Measurements from ENCODE around the gene XPA. TPM values are rescaled to one million over a fixed set of nuclear protein-coding genes. Genes with fewer than 3 reads are reported as not detected.
A peak's percentile ranks its signal among the peaks of the same experiment; 100 is the strongest.

Gene XPA
- total and polyA plus RNA-seq, 8 donors: 9.2 to 36.1 (median 31.8) TPM

DNA sequence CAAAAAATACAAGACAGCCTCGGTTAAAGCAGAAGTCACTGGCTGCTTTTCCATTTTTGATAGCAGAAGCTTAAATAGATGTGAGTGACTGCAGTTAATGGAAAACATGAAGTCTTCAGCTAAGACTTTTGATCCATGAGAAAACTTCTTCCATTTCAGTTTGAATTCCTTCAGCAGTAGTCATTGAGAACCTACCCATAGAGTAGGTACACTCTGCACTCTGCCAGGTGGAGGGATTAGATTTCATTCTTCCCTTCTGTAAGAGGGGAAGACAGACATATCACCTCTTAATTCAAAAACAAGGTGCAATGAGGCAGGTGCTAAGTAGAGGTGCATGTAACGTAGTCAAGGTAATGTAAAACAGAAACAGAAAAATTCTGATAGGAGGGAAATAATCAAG lies 26.7 kb upstream of the XPA start:
- peaks cover 0 to 30% of the 10 kb centered on the region in 2 donors for H3K27me3 ChIP-seq
- no peak overlapping the region for H3K4me3 ChIP-seq
- no peaks in the 10 kb centered on the region for H3K4me1 ChIP-seq
- H3K36me3 ChIP-seq: no peaks in the 10 kb centered on the region
- intact Hi-C loops (cut with DNase I): no loop called here
- DNase-seq: no peak
- ATAC-seq: no peak
- no peaks in the 10 kb centered on the region for H3K9me3 ChIP-seq
- no peak overlapping the region for H3K27ac ChIP-seq
- TF ChIP-seq, protein P1, sequence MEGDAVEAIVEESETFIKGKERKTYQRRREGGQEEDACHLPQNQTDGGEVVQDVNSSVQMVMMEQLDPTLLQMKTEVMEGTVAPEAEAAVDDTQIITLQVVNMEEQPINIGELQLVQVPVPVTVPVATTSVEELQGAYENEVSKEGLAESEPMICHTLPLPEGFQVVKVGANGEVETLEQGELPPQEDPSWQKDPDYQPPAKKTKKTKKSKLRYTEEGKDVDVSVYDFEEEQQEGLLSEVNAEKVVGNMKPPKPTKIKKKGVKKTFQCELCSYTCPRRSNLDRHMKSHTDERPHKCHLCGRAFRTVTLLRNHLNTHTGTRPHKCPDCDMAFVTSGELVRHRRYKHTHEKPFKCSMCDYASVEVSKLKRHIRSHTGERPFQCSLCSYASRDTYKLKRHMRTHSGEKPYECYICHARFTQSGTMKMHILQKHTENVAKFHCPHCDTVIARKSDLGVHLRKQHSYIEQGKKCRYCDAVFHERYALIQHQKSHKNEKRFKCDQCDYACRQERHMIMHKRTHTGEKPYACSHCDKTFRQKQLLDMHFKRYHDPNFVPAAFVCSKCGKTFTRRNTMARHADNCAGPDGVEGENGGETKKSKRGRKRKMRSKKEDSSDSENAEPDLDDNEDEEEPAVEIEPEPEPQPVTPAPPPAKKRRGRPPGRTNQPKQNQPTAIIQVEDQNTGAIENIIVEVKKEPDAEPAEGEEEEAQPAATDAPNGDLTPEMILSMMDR (IDR thresholded peaks at IDR 0.05): no peak

DNA sequence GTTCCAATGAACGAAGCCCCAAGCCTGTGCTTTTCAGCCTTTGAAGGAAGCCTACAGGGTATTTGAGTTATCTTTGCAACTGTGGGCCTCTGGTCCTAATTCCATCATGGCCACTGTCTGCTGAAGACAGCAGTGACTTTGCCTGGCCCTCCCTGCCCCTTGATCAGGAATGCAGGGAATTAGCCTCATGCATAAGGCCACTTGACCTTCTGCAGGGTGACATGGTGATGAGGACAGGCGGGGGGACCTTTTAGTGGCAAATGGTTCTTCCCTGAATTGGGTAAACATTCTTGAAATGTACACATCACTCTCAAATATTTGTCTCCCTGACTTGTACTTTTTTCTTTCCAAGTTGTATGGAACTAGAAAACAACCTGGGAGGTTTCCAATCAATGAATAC lies 25.2 kb upstream of the XPA start:
- no peaks in the 10 kb centered on the region for H3K4me1 ChIP-seq
- no peaks in the 10 kb centered on the region for H3K9me3 ChIP-seq
- ATAC-seq: no peak
- intact Hi-C loops (cut with DNase I): no loop called here
- H3K36me3 ChIP-seq: no peaks in the 10 kb centered on the region
- no peak overlapping the region for H3K4me3 ChIP-seq
- peaks cover 0 to 30% of the 10 kb centered on the region in 2 donors for H3K27me3 ChIP-seq
- no peak for DNase-seq
- TF ChIP-seq, protein P1 (IDR thresholded peaks at IDR 0.05): no peak
- H3K27ac ChIP-seq: no peak overlapping the region

DNA sequence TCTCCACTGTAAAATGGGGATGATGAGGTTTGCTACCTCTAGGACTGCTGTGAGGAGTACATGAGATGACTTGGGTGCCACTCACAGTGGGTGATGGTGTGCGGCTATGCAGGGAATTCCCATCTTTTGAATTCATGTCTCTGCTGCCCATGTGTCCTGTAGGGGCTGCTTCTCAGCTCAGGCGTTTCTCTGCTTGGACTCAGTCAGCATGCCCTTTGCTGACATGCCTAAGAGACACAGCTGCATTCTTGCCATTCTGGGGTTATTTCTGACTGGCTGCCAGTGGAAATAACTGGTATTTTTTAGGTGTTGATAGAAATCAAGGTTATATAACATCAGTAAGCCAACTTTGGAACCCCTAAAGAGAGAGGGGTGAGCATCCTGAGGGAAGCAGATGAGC lies 24.3 kb upstream of the XPA start:
- H3K27me3 ChIP-seq: peaks cover 0 to 30% of the 10 kb centered on the region in 2 donors
- intact Hi-C loops (cut with DNase I): no loop called here
- no peak for ATAC-seq
- H3K4me3 ChIP-seq: no peak overlapping the region
- H3K36me3 ChIP-seq: no peaks in the 10 kb centered on the region
- H3K27ac ChIP-seq: no peak overlapping the region
- no peak for DNase-seq
- H3K4me1 ChIP-seq: no peaks in the 10 kb centered on the region
- TF ChIP-seq, protein P1 (IDR thresholded peaks at IDR 0.05): no peak
- H3K9me3 ChIP-seq: no peaks in the 10 kb centered on the region

DNA sequence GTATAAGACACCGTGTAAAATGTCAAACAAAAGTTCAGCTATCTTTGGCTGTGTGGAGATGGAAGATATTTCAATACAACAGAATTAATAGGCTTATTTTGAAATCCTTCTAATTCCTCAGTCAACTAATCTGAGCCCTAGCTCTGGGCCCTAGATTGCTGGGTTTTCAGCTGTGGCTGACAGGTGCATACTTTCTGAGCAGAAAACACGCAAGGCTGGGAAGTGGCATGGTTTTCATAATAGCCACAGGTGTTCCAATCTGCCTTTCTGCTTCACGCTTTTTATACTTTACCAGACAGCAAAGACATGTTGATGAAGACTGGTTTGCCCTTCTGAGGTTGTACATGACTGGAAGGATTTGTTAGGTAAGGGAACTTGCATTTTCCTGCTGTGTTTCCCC lies 20.7 kb upstream of the XPA start:
- intact Hi-C loops (cut with DNase I): no loop called here
- TF ChIP-seq, protein P1 (IDR thresholded peaks at IDR 0.05): no peak
- no peaks in the 10 kb centered on the region for H3K4me1 ChIP-seq
- ATAC-seq: no peak
- H3K27me3 ChIP-seq: no peaks in the 10 kb centered on the region
- DNase-seq: no peak
- H3K4me3 ChIP-seq: no peak overlapping the region
- H3K27ac ChIP-seq: no peak overlapping the region
- H3K36me3 ChIP-seq: no peaks in the 10 kb centered on the region
- no peaks in the 10 kb centered on the region for H3K9me3 ChIP-seq

DNA sequence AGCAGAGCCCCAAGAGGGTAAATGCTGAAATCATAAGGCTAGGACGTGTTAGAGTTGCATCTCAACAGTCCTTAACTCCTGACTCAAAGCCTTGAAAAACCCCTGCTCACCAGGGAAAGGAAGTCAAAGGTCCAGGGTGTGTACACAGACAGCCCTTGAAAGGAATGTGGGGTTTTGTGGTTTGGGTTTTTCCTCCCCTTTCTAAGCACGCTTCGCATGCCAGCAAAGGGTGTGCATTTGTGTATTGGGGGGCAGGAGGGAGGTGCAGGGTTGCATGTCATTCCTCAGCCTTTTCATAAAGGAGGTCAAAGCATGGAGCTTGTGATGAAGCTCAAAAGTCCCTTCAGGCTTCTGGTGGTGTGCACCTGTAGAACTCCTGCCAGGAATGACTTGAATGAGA lies 17.3 kb upstream of the XPA start:
- DNase-seq (no peak), ATAC-seq (peak; percentile 70)

More for the DNA sequence above, 17.3 kb upstream of the XPA start:
- intact Hi-C loops (cut with DNase I): loop anchor here in 1 of 2 donors (5.0 kb wide), 1 partner anchor 188 kb away; no protein-coding TSS in a partner anchor
- Histone ChIP-seq H3K4me3 (no peak overlapping the region), H3K36me3 (no peaks in the 10 kb centered on the region), H3K9me3 (no peaks in the 10 kb centered on the region), H3K4me1 (no peaks in the 10 kb centered on the region), H3K27ac (no peak overlapping the region), H3K27me3 (peaks cover 0 to 17% of the 10 kb centered on the region in 2 donors)
- TF ChIP-seq, protein P1 (IDR thresholded peaks at IDR 0.05): no peak

Measured in left lung (tissue), 10 donors.